Suppressor macrophage treated with lipopolysaccharide for 1 hour (primary cell): ENCODE results near the gene KLHL42.

Experiments used
- DNase-seq, 3 donors: peaks; one replicate each; pipeline ENCODE4 v3.0.0-alpha.2; 2020 to 2022

The KLHL42 gene

GRCh38 chr12:27780612-27781408 is 777 bp downstream of the KLHL42 start:
- DNase-seq, result no peak

GRCh38 chr12:27781680-27782079 is 1.6 kb downstream of the KLHL42 start:
- DNase-seq, result no peak

- no peak for DNase-seq
Measured at GRCh38 chr12:27782481-27782880, 2.4 kb downstream of the KLHL42 start.

GRCh38 chr12:27785882-27786570 is 6.0 kb downstream of the KLHL42 start:
- DNase-seq, result peak; percentile 6 to 45 (median 44)

- DNase-seq, result no peak
Measured at GRCh38 chr12:27787559-27787958, 7.5 kb downstream of the KLHL42 start.

GRCh38 chr12:27790179-27790578 is 10.1 kb downstream of the KLHL42 start:
- DNase-seq, result no peak

GRCh38 chr12:27794818-27795584 is 15.0 kb downstream of the KLHL42 start:
- DNase-seq, result no peak

- no peak for DNase-seq
Measured at GRCh38 chr12:27796128-27796527, 16.1 kb downstream of the KLHL42 start.

GRCh38 chr12:27797301-27798025 is 17.4 kb downstream of the KLHL42 start:
- DNase-seq, result no peak

GRCh38 chr12:27800819-27801218 is 20.8 kb downstream of the KLHL42 start:
- no peak for DNase-seq

- DNase-seq, result no peak
Measured at GRCh38 chr12:27801630-27802029, 21.6 kb downstream of the KLHL42 start.

GRCh38 chr12:27802511-27802910 is 22.5 kb downstream of the KLHL42 start:
- no peak for DNase-seq

GRCh38 chr12:27802936-27803335 is 22.9 kb downstream of the KLHL42 start:
- DNase-seq, result no peak

- no peak for DNase-seq
Measured at GRCh38 chr12:27805238-27805637, 25.2 kb downstream of the KLHL42 start.

- DNase-seq, result no peak
Measured at GRCh38 chr12:27806259-27806658, 26.2 kb downstream of the KLHL42 start.

- no peak for DNase-seq
Measured at GRCh38 chr12:27807063-27807703, 27.1 kb downstream of the KLHL42 start.

- DNase-seq, result no peak
Measured at GRCh38 chr12:27808841-27809240, 28.8 kb downstream of the KLHL42 start.

GRCh38 chr12:27810756-27811155 is 30.7 kb downstream of the KLHL42 start:
- no peak for DNase-seq

- DNase-seq, result no peak
Measured at GRCh38 chr12:27812502-27812901, 32.5 kb downstream of the KLHL42 start.

GRCh38 chr12:27814411-27814810 is 34.4 kb downstream of the KLHL42 start:
- no peak for DNase-seq

- no peak for DNase-seq
Measured at GRCh38 chr12:27814851-27815591, 35.0 kb downstream of the KLHL42 start.

GRCh38 chr12:27817766-27818165 is 37.7 kb downstream of the KLHL42 start:
- DNase-seq, result no peak
